HG03558 (cell line): ENCODE data around the gene VWF.

Experiments
- ATAC-seq: cut with Tn5 transposase; IDR thresholded peaks from one replicate; pipeline ENCODE4 v1.9.1; 2021; ENCODE audit warnings: moderate number of reproducible peaks; ENCODE audit not compliant: unreplicated experiment; ENCODE audit errors: extremely low read depth

VWF gene

GRCh38 chr12:5923751-5924150 lies 200.7 kb downstream of the VWF start:
- no peak for ATAC-seq

- ATAC-seq = no peak
These were observed 201.3 kb downstream of the VWF start for GRCh38 chr12:5923043-5923605.

- ATAC-seq = no peak
These were observed 202.2 kb downstream of the VWF start for GRCh38 chr12:5921966-5922899.

- no peak for ATAC-seq
These were observed 203.2 kb downstream of the VWF start for GRCh38 chr12:5921027-5921909.

- no peak for ATAC-seq
These were observed 207.6 kb downstream of the VWF start for GRCh38 chr12:5916785-5917290.

GRCh38 chr12:5915511-5915910 lies 209.0 kb downstream of the VWF start:
- ATAC-seq = no peak

GRCh38 chr12:5914387-5915149 lies 209.9 kb downstream of the VWF start:
- no peak for ATAC-seq

GRCh38 chr12:5913387-5913786 lies 211.1 kb downstream of the VWF start:
- no peak for ATAC-seq

- ATAC-seq = no peak
These were observed 211.8 kb downstream of the VWF start for GRCh38 chr12:5912437-5913334.

- no peak for ATAC-seq
These were observed 212.5 kb downstream of the VWF start for GRCh38 chr12:5912011-5912410.

GRCh38 chr12:5910790-5911548 lies 213.5 kb downstream of the VWF start:
- no peak for ATAC-seq

- no peak for ATAC-seq
These were observed 214.9 kb downstream of the VWF start for GRCh38 chr12:5909560-5909959.

GRCh38 chr12:5908251-5908650 lies 216.2 kb downstream of the VWF start:
- no peak for ATAC-seq

- no peak for ATAC-seq
These were observed 216.7 kb downstream of the VWF start for GRCh38 chr12:5907807-5908206.

GRCh38 chr12:5905757-5906156 lies 218.7 kb downstream of the VWF start:
- no peak for ATAC-seq

GRCh38 chr12:5904969-5905368 lies 219.5 kb downstream of the VWF start:
- no peak for ATAC-seq

GRCh38 chr12:5904441-5904840 lies 220.0 kb downstream of the VWF start:
- ATAC-seq = no peak

- ATAC-seq = no peak
These were observed 221.7 kb downstream of the VWF start for GRCh38 chr12:5902736-5903135.
